Stimulated activated CD4-positive, alpha-beta T cell treated with anti-CD3 and anti-CD28 coated beads, TNF-alpha, amount 100 ng/mL, for 24 hours (primary cell): ENCODE results near the gene ERGIC1.

ENCODE experiments used
- DNase-seq, 3 experiments: peaks; one replicate each; pipeline ENCODE4 v3.0.0-alpha.2; 2020; ENCODE audit warnings: low read depth in 3 of 3

ERGIC1 gene

GRCh38 chr5:172945151-172945550 lies 111.1 kb downstream of the ERGIC1 start:
- no peak for DNase-seq

GRCh38 chr5:172946146-172946545 lies 112.1 kb downstream of the ERGIC1 start:
- no peak for DNase-seq

- no peak for DNase-seq
Observed at GRCh38 chr5:172949426-172949825, 115.4 kb downstream of the ERGIC1 start.

GRCh38 chr5:172950176-172950965 lies 116.3 kb downstream of the ERGIC1 start:
- DNase-seq: no peak

- DNase-seq: no peak
Observed at GRCh38 chr5:172951371-172952033, 117.5 kb downstream of the ERGIC1 start.

- no peak for DNase-seq
Observed at GRCh38 chr5:172952034-172952511, 118.0 kb downstream of the ERGIC1 start.

GRCh38 chr5:172953776-172954675 lies 120.0 kb downstream of the ERGIC1 start:
- DNase-seq: no peak

GRCh38 chr5:172954751-172955159 lies 120.7 kb downstream of the ERGIC1 start:
- no peak for DNase-seq

- DNase-seq: no peak
Observed at GRCh38 chr5:172956228-172956627, 122.2 kb downstream of the ERGIC1 start.

- DNase-seq: no peak
Observed at GRCh38 chr5:172956936-172957335, 122.9 kb downstream of the ERGIC1 start.

GRCh38 chr5:172957458-172957857 lies 123.4 kb downstream of the ERGIC1 start:
- DNase-seq: no peak

GRCh38 chr5:172958331-172959046 lies 124.4 kb downstream of the ERGIC1 start:
- peak; percentile 42 to 51 (median 48) for DNase-seq

- no peak for DNase-seq
Observed at GRCh38 chr5:172959824-172960799, 126.1 kb downstream of the ERGIC1 start.

GRCh38 chr5:172969921-172970320 lies 135.9 kb downstream of the ERGIC1 start:
- DNase-seq: no peak

GRCh38 chr5:172971482-172971881 lies 137.4 kb downstream of the ERGIC1 start:
- DNase-seq: no peak

- no peak for DNase-seq
Observed at GRCh38 chr5:172972552-172972951, 138.5 kb downstream of the ERGIC1 start.

GRCh38 chr5:172973127-172973916 lies 139.3 kb downstream of the ERGIC1 start:
- no peak for DNase-seq

GRCh38 chr5:172973931-172974330 lies 139.9 kb downstream of the ERGIC1 start:
- DNase-seq: no peak

GRCh38 chr5:172975289-172975688 lies 141.2 kb downstream of the ERGIC1 start:
- no peak for DNase-seq
